GM21737 (cell line): ENCODE measurements around the gene EDNRA.
A peak's percentile ranks its signal among the peaks of the same experiment; 100 is the strongest.

Experiments
- ATAC-seq: cut with Tn5 transposase; IDR thresholded peaks from one replicate; pipeline ENCODE4 v1.9.1; 2021; ENCODE audit warnings: mild to moderate bottlenecking, moderate library complexity; ENCODE audit not compliant: unreplicated experiment

EDNRA gene

GRCh38 chr4:147496500-147496899 is 15.6 kb downstream of the EDNRA start:
- no peak for ATAC-seq

GRCh38 chr4:147498031-147498660 is 17.2 kb downstream of the EDNRA start:
- no peak for ATAC-seq

GRCh38 chr4:147508346-147508745 is 27.4 kb downstream of the EDNRA start:
- no peak for ATAC-seq

- ATAC-seq, result no peak
Measured at GRCh38 chr4:147509386-147509785, 28.5 kb downstream of the EDNRA start.

- no peak for ATAC-seq
Measured at GRCh38 chr4:147510962-147511668, 30.2 kb downstream of the EDNRA start.

- ATAC-seq, result no peak
Measured at GRCh38 chr4:147513091-147513490, 32.2 kb downstream of the EDNRA start.

- ATAC-seq, result no peak
Measured at GRCh38 chr4:147513952-147514351, 33.1 kb downstream of the EDNRA start.

- ATAC-seq, result no peak
Measured at GRCh38 chr4:147515220-147515936, 34.5 kb downstream of the EDNRA start.

- ATAC-seq, result no peak
Measured at GRCh38 chr4:147516133-147516532, 35.2 kb downstream of the EDNRA start.

GRCh38 chr4:147518086-147518485 is 37.2 kb downstream of the EDNRA start:
- no peak for ATAC-seq

- peak; percentile 94 for ATAC-seq
Measured at GRCh38 chr4:147518846-147519767, 38.2 kb downstream of the EDNRA start.

GRCh38 chr4:147524601-147525000 is 43.7 kb downstream of the EDNRA start:
- no peak for ATAC-seq

- no peak for ATAC-seq
Measured at GRCh38 chr4:147525494-147526271, 44.8 kb downstream of the EDNRA start.

GRCh38 chr4:147526272-147526654 is 45.4 kb downstream of the EDNRA start:
- ATAC-seq, result no peak

GRCh38 chr4:147528054-147528453 is 47.2 kb downstream of the EDNRA start:
- ATAC-seq, result no peak

- ATAC-seq, result no peak
Measured at GRCh38 chr4:147530134-147530533, 49.2 kb downstream of the EDNRA start.

- no peak for ATAC-seq
Measured at GRCh38 chr4:147530723-147531122, 49.8 kb downstream of the EDNRA start.

GRCh38 chr4:147532896-147533295 is 52.0 kb downstream of the EDNRA start:
- ATAC-seq, result no peak

GRCh38 chr4:147533331-147533730 is 52.4 kb downstream of the EDNRA start:
- ATAC-seq, result no peak

- no peak for ATAC-seq
Measured at GRCh38 chr4:147535124-147535523, 54.2 kb downstream of the EDNRA start.
